Kidney tubule cell (primary cell): Measurements from ENCODE around the gene KCNK4.

Experiments
- DNase-seq: peaks from one replicate; pipeline ENCODE4 v3.0.0-alpha.2; 2018; ENCODE audit warnings: low spot score

The KCNK4 gene

GRCh38 chr11:64327993-64328392 is 36.9 kb downstream of the KCNK4 start:
- no peak for DNase-seq

DNA sequence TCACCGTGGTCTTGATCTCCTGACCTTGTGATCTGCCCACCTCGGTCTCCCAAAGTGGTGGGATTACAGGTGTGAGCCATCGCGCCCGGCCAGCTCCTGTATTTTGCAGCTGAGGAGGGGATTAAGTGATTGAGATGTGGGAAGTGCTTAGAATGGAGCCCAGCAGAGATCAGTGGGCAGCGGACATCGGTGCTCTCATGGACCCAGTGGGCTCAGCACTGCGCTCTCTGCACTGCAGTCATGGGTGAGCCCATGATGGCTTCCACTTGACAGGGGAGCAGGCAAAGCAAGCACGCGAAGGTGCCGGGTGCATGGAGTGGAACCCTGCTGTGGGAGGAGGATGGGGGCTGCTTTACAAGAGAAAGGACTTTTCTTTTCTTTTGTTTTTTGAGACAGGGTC is 39.8 kb downstream of the KCNK4 start:
- DNase-seq = no peak

DNA sequence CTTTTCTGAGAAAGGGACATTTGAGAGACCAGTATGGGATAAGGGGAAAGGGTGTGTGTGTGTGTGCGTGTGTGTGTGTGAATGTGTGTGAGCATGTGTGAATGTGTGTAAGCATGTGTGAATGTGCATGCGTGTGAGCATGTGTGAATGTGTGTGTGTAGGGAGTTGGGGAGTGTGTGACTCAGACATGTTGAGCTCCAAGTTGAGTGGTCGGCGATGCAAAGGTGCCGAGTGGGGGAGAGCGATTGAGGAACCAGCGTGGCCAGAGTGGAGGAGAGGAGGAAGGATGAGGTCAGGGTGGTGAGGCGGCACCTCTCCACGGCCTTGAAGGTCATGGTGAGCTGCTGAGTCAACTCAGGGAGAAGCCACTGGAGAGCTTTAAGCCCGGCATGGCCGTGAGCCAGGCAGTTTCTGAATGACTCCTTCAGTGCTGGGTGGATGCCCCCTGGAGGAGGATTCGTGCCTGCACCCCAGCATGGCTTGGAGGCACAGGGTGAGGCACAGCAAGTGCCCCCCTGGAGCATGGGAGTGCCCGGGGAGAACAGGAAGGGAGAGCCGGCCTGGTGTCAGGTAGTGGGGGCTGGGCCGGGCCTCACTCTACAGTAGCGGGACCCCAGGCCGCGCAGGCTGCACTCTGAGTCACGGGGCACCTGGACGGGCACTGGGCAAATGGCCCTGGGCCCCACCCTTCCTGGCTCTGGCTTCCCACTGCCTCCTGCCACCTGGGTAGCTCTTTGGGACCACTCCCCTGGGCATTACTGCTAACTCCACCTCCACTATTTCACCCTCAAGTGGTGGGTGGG is 40.7 kb downstream of the KCNK4 start:
- peak; percentile 97 for DNase-seq

DNA sequence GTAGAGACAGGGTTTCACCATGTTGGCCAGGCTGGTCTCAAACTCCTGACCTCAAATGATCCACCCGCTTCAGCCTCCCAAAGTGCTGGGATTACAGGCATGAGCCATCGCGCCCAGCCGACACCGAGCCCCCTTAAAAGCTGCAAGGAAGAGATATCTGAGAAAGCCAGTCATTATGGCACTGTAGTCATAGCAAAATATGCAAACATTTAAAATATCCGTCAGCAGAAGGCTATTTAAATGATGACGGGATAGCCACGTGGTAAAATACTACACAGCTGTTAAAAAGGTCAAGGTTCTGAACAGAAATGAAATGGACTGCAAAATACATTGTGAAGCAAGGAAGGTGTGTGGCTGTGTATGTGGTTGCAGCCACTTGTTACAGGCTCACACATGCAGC is 42.5 kb downstream of the KCNK4 start:
- no peak for DNase-seq

DNA sequence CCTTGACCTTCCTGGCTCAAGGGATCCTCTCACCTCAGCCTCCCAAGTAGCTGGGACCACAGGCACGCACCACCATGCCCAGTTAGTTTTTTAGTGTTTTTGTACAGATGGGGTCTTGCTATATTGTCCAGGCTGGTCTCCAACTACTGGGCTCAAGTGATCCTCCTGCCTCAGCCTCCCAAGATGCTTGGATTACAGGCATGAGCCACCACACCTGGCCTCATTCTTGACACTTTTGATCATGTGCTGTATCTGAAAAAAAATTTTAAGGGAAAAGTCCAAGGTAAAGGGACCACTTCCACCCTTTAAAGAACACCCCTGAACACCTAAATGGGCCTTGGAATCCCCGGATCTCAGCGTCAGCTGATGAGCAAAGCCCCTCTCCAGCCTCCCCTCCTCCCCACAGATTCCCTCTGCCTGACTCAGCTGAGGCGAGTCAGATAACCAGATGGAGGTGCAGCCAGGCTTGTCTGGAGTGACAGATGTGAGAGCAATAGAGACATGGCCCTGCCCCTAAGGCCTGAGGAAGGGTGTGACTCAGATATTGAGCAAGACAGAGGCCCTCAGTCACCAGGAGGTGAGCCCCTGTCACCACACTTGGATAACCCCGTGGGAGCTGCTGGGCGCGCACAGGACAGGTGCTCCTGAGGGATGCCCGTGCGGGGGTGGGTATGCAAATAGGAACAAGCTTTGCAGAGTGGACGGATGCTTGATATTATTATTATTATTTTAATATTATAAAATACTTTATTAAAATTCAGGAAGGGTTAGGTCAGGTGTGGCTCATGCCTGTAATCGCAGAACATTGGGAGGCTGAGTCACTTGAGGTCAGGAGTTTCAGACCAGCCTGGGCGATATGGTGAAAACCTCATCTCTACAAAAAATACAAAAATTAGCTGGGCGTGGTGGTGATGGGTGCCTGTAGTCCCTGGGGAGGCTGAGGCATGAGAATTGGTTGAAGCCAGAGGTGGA is 43.9 kb downstream of the KCNK4 start:
- peak; percentile 100 for DNase-seq

GRCh38 chr11:64337538-64338249 is 46.6 kb downstream of the KCNK4 start:
- no peak for DNase-seq

DNA sequence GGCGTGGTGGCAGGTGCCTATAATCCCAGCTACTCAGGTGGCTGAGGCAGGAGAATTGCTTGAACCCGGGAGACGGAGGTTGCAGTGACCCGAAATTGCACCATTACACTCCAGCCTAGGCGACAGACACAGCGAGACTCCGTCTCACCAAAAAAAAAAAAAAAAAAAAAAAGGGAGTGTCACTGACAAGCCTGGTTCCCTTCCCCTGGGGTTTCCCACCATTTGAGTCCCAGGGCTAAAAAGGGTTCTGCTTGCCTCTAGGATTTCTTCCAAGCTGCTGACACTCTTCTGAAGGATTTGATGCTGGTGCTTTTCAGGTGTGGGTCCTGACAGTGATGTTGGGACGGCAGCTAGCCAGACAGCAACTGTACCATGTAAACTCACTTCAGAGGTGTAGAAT is 47.6 kb downstream of the KCNK4 start:
- no peak for DNase-seq

GRCh38 chr11:64339286-64339685 is 48.2 kb downstream of the KCNK4 start:
- no peak for DNase-seq

DNA sequence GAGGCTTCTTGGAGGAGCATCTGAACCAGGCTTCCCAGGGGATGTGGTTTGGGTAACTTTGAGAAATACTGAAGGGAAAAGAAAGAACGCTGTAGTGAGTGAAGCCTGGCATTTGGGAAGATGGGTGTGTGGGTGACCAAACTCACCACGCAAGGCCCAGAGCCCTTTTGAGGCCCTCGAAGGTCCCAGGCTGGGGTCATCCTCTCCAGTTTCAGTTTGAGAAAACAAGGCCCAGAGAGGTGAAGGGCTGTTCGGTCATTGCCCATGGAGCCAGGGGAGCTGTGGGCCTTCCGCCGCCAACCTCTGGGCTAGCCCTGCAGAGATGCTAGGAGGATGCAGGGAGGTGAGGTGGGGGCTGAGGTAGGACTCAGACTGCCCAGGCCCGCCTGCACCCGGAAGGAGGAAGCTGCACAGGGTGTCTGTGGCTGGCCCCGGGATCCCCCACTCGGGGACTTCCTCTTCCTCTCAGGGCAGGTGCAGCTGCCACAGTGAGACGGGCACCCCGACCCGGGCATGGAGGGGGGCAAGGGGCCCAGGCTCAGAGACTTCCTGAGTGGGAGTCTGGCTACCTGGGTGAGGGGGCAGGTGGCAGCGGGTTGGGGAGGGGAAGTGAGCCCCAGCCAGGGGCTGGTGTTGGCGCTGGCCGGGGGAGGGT is 48.8 kb downstream of the KCNK4 start, which contains the start of gene CCDC88B:
CCDC88B (plus strand) TSS at position 451 of the 655 bp plus-strand sequence; CDS start at position 514, 63 bp downstream.
- DNase-seq = no peak

GRCh38 chr11:64340671-64341335 is 49.7 kb downstream of the KCNK4 start:
- no peak for DNase-seq

DNA sequence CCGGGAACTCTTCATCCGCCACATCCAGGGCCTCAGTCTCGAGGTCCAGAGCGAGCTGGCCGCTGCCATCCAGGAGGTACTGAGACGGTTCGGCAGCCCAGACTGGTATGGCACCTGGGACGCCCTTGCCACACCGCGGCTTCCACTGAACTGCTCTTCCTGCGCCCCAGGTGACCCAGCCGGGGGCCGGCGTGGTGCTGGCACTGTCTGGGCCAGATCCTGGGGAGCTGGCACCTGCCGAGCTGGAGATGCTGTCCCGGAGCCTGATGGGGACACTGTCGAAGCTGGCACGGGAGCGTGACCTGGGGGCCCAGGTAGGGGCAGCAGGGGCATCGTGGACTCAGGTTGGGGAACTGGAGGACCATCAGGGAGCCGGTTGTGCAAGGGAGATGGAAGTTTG is 50.3 kb downstream of the KCNK4 start:
- DNase-seq = no peak

- DNase-seq = peak; percentile 91
Measured at GRCh38 chr11:64341851-64342791, 51.0 kb downstream of the KCNK4 start.

- no peak for DNase-seq
Measured at GRCh38 chr11:64342869-64343745, 52.0 kb downstream of the KCNK4 start.

- DNase-seq = no peak
Measured at GRCh38 chr11:64343767-64344559, 52.9 kb downstream of the KCNK4 start.

DNA sequence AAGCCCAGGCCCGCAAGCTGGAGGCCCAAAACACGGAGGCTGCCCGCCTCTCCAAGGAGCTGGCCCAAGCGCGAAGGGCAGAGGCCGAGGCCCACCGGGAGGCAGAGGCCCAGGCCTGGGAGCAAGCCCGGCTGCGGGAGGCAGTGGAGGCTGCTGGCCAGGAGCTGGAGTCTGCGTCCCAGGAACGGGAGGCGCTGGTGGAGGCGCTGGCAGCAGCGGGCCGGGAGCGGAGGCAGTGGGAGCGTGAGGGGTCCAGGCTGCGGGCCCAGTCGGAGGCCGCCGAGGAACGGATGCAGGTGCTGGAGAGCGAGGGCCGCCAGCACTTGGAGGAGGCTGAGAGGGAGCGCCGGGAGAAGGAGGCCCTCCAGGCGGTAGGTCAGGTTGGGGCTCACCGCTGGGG is 53.7 kb downstream of the KCNK4 start:
- DNase-seq = no peak

GRCh38 chr11:64347193-64347867 is 56.2 kb downstream of the KCNK4 start:
- DNase-seq = peak; percentile 16

- DNase-seq = no peak
Measured at GRCh38 chr11:64348383-64349024, 57.4 kb downstream of the KCNK4 start.
